ENCODE data around the gene CATSPER1.
"Not testable (repeated sequence)": the region's sequence is repeated elsewhere in the genome, so short reads cannot be mapped to it uniquely, and the experiment has no call there.

Gene CATSPER1

GRCh38 chr11:66051766-66052663 lies 25.7 kb upstream of the CATSPER1 start, which contains the start of gene SF3B2:
SF3B2 (plus strand) TSS chr11:66052364; CDS start chr11:66052385, 21 bp downstream.
- peak; percentile 91 for DNase-seq

DNA sequence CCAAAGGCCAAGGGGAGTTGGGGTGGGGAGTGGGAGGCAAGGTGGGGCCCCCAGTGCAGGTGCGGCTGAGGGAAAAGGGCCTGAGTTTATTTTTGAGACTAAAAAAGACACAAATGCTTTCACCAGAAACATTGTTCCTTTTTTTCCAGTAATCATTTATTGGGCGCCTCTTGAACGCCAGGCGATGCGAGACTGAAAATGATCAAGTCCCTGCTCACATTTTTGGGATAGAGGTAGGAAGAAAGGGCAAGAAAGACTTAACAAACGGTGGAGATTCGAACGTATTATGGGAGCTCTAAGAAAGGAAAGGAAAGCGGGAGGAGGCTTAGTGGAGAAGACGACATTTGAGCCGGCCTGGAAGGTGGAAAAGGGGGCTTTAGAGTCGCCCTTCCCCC lies 25.1 kb upstream of the CATSPER1 start:
- DNase-seq: no peak

GRCh38 chr11:66050581-66051231 lies 24.4 kb upstream of the CATSPER1 start:
- DNase-seq: no peak

DNA sequence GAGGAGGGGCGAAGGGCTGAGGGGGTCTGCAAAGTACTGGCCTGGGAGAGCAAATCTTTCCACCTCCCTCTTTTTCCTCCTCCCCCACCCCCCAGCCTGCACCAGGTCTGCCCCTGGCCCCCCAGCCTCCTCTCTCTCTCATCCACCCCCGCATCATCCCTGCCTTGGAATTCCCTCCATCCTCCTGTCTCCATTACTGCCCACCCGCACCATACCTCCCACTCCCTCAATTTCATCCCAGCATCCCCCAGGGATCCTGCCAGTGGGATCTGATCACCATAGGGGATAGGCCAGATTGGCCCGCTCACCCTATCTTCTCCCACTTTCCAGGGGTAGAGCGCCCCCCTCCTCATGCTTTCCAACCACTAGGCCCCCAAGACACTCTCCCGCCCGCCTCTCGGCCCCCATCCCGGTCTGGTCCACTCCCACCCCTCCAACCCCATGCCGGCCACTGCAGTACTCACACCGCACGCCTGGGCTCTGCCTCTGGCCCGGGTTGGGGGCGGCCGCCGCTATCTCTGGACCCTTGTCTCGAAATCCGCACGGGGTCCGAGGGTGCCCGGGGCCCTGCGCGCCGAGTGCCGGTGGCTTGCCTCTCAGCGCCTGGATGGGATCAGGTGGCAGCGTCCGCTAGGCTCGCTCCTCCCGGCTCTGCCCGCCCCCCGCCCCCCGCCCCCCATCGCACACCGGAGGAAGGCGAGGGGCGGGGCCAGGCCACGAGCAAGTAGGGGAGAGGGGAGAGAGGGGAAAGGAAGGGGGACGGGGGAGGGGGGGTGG lies 22.5 kb upstream of the CATSPER1 start, which contains the start of gene GAL3ST3:
Gene GAL3ST3 (minus strand): TSS at position 615 of the 777 bp plus-strand sequence. CDS start 3,746 bp downstream, outside the sequence.
- no peak for DNase-seq

GRCh38 chr11:66047541-66048365 lies 21.5 kb upstream of the CATSPER1 start:
- DNase-seq: no peak

GRCh38 chr11:66046901-66047300 lies 20.6 kb upstream of the CATSPER1 start:
- DNase-seq: no peak

- peak; percentile 53 for DNase-seq
Measured at GRCh38 chr11:66045177-66045639, 18.9 kb upstream of the CATSPER1 start.

DNA sequence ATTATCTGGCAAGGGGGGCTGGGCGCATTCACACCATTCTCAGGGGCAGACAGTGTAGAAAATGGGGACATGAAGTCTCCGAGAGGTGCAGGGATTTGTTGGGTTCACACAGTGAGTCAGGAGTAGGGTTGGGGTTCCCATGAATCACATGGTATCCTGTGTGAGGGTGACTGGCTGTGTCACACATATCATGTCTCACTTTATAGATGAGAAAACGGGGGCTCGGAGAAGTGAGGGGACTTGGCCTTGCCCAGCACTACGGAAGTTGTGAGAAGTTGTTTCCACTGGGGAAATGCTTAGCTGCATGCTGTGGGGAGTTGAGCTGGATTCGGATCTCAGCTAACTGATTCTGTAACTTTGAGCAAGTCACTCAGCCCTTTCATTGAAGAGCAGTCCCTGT lies 18.5 kb upstream of the CATSPER1 start:
- DNase-seq: no peak

- no peak for DNase-seq
Measured at GRCh38 chr11:66042996-66043906, 17.0 kb upstream of the CATSPER1 start.

- DNase-seq: no peak
Measured at GRCh38 chr11:66042227-66042995, 16.1 kb upstream of the CATSPER1 start.

GRCh38 chr11:66039765-66040164 lies 13.5 kb upstream of the CATSPER1 start:
- DNase-seq: no peak

- no peak for DNase-seq
Measured at GRCh38 chr11:66037327-66037726, 11.0 kb upstream of the CATSPER1 start.

DNA sequence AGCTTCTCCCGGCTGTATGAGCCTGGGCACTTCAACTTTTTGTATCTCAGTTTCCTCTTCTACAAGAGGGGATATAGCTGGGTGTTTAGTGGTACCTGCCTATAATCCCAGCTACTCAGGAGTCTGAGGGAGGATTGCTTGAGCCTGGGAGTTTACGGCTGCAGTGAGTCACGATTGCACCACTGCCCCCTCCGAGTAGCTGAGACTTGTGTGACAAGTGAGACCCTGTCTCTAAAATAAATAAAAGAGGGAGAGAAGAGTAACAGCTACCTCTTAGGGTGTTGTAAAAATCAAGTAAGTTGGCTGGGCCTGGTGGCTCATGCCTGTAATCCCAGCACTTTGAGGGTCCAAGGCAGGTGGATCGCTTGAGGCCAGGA lies 10.0 kb upstream of the CATSPER1 start:
- DNase-seq: no peak

- no peak for DNase-seq
Measured at GRCh38 chr11:66035653-66036333, 9.5 kb upstream of the CATSPER1 start.

DNA sequence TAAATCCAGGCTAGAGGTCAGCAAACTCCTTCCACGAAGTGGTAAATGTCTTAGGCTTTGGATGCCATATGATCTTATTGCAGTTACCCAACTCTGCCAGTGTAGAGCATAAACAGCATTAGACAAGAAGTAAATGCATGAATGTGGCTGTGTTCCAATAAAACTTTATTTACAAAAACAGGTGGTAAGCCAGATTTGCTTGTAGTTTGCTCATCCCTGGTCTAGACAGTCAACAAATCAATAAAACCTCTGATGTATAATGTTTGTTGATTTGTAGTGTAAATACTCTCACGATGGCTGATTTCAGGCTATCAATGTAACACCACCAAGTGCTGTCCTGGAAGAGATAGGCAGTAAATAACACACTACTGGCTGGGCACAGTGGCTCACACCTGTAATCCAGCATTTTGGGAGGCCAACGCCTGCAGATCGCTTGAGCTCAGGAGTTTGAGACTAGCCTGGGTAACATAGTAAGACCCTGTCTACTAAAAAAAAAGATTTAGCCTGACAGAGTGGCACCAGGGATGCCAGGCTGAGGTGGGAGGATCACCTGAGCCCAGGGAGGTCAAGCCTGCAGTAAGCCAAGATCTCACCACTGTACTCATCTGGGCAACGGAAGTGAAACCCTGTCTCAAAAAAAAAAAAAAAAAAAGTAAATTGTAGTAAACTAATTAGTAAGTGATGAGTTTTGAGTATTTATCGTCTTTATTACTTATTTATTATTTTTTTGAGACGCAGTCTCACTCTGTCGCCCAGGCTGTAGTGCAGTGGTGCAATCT lies 6.9 kb upstream of the CATSPER1 start:
- DNase-seq: no peak

- not testable (repeated sequence) for DNase-seq
Measured at GRCh38 chr11:66023186-66023440, 3.2 kb downstream of the CATSPER1 start.

- DNase-seq: peak; percentile 26
Measured at GRCh38 chr11:66022401-66023185, 3.7 kb downstream of the CATSPER1 start.
